ENCODE results near the gene FOXS1.

GRCh38 chr20:31811796-31812728, 33.3 kb downstream of the FOXS1 start:
- TF ChIP-seq, protein P1, sequence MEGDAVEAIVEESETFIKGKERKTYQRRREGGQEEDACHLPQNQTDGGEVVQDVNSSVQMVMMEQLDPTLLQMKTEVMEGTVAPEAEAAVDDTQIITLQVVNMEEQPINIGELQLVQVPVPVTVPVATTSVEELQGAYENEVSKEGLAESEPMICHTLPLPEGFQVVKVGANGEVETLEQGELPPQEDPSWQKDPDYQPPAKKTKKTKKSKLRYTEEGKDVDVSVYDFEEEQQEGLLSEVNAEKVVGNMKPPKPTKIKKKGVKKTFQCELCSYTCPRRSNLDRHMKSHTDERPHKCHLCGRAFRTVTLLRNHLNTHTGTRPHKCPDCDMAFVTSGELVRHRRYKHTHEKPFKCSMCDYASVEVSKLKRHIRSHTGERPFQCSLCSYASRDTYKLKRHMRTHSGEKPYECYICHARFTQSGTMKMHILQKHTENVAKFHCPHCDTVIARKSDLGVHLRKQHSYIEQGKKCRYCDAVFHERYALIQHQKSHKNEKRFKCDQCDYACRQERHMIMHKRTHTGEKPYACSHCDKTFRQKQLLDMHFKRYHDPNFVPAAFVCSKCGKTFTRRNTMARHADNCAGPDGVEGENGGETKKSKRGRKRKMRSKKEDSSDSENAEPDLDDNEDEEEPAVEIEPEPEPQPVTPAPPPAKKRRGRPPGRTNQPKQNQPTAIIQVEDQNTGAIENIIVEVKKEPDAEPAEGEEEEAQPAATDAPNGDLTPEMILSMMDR (conservative IDR thresholded peaks at IDR 0.05; ENCODE audit: low read depth in 2 of 2), result no peak
- TF ChIP-seq REST (IDR thresholded peaks at IDR 0.05; ENCODE audit: unreplicated experiment), result no peak
- TF ChIP-seq EZH2 (IDR thresholded peaks at IDR 0.05; ENCODE audit: low read depth, unreplicated experiment), result no peak
- TF ChIP-seq JUNB (IDR thresholded peaks at IDR 0.05; ENCODE audit: unreplicated experiment), result no peak
- no peak for TF ChIP-seq ZNF331 (CRISPR knock-in tag; IDR thresholded peaks at IDR 0.05; ENCODE audit: low read depth)
- no peak for TF ChIP-seq CREB1 (CRISPR knock-in tag; IDR thresholded peaks at IDR 0.05; ENCODE audit: low read depth)
- TF ChIP-seq STAT1 (IDR thresholded peaks at IDR 0.05; ENCODE audit: unreplicated experiment), result no peak
- TF ChIP-seq, protein P2, sequence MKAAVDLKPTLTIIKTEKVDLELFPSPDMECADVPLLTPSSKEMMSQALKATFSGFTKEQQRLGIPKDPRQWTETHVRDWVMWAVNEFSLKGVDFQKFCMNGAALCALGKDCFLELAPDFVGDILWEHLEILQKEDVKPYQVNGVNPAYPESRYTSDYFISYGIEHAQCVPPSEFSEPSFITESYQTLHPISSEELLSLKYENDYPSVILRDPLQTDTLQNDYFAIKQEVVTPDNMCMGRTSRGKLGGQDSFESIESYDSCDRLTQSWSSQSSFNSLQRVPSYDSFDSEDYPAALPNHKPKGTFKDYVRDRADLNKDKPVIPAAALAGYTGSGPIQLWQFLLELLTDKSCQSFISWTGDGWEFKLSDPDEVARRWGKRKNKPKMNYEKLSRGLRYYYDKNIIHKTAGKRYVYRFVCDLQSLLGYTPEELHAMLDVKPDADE (IDR thresholded peaks at IDR 0.05), result no peak
- TF ChIP-seq POLR2AphosphoS5 (IDR thresholded peaks at IDR 0.05; ENCODE audit: low read depth), result no peak
- TF ChIP-seq EZH2phosphoT487 (IDR thresholded peaks at IDR 0.05; ENCODE audit: unreplicated experiment), result no peak
- no peak for TF ChIP-seq ZNF114 (CRISPR knock-in tag; IDR thresholded peaks at IDR 0.05)
- TF ChIP-seq NANOG (IDR thresholded peaks at IDR 0.05; ENCODE audit: borderline replicate concordance), result no peak
